Measurements from ENCODE around the gene PTGES. TPM values are rescaled to one million over a fixed set of nuclear protein-coding genes. Genes with fewer than 3 reads are reported as not detected.

PTGES gene
- total and polyA plus RNA-seq, 3 donors from 2014 or later = 9.5 to 41.8 (median 36.9) TPM

DNA sequence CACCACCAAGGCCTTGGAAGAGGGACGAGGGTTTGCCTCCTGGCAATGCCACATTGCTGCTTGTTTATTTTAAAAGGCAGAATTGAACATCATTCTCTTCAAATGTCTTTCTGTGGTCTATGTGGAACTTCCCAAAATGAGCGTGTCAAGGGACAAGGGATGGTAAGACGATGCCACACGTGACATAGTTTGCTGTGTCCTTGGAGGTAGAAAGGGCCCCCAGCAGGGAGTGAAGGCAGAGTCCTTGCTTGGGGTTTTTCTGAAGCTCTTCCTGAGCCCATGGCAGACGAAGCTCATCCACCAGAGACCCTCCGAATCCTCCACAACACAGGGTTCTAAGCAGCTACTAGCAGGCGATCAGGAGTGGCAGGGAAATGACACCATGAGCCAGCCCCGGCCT, 59.1 kb downstream of the PTGES start:
- no peak overlapping the region for H3K4me3 ChIP-seq
- TF ChIP-seq, protein P1, sequence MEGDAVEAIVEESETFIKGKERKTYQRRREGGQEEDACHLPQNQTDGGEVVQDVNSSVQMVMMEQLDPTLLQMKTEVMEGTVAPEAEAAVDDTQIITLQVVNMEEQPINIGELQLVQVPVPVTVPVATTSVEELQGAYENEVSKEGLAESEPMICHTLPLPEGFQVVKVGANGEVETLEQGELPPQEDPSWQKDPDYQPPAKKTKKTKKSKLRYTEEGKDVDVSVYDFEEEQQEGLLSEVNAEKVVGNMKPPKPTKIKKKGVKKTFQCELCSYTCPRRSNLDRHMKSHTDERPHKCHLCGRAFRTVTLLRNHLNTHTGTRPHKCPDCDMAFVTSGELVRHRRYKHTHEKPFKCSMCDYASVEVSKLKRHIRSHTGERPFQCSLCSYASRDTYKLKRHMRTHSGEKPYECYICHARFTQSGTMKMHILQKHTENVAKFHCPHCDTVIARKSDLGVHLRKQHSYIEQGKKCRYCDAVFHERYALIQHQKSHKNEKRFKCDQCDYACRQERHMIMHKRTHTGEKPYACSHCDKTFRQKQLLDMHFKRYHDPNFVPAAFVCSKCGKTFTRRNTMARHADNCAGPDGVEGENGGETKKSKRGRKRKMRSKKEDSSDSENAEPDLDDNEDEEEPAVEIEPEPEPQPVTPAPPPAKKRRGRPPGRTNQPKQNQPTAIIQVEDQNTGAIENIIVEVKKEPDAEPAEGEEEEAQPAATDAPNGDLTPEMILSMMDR (IDR thresholded peaks at IDR 0.05) = no peak
- TF ChIP-seq POLR2A (IDR thresholded peaks at IDR 0.05) = no peak
- no peaks in the 10 kb centered on the region for H3K27me3 ChIP-seq
- intact Hi-C loops (cut with DNase I; ENCODE audit: low total_unique reads) = no loop called here
- DNase-seq = no peak
- peaks cover 8% of the 10 kb centered on the region for H3K4me1 ChIP-seq
- H3K9me3 ChIP-seq = no peaks in the 10 kb centered on the region
- no peak overlapping the region for H3K27ac ChIP-seq
- WGBS, 2 donors = 84 to 86% methylated on average over 8 of the region's 8 CpGs
- H3K36me3 ChIP-seq (ENCODE audit: low read depth, missing control alignments) = no peaks in the 10 kb centered on the region

DNA sequence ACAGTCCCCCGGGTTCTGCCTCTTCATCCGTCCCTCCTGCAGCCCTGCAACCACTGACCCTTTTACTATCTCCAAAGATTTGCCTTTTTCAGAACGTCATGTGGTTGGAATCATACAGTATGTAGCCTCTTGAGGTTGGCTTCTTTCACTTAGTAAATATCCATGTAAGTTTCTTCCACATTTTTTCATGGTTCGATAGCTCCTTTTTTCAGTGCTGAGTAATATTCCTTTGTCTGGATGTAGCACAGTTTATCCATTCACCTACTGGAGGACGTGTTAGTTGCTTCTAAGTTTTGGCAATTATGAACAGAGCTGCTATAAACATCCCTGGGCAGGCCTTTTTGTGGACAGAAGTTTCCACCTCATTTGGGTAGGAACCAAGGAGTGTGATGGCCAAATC, 60.3 kb downstream of the PTGES start:
- Histone ChIP-seq H3K4me3 (no peak overlapping the region), H3K36me3 (ENCODE audit: low read depth, missing control alignments) (no peaks in the 10 kb centered on the region), H3K27me3 (no peaks in the 10 kb centered on the region), H3K9me3 (no peaks in the 10 kb centered on the region), H3K4me1 (peaks cover 3% of the 10 kb centered on the region), H3K27ac (no peak overlapping the region)
- intact Hi-C loops (cut with DNase I; ENCODE audit: low total_unique reads) = no loop called here
- WGBS, 2 donors = 89 to 90% methylated on average over 5 of the region's 5 CpGs
- no peak for TF ChIP-seq POLR2A (IDR thresholded peaks at IDR 0.05)
- TF ChIP-seq, protein P1 (IDR thresholded peaks at IDR 0.05) = no peak
- DNase-seq = no peak

Other genes with a start within 250 kb of the PTGES start
- 1 to 10 TPM; 3.7 to 9.4 TPM for gene C9orf50, start 131.9 kb downstream of the PTGES start, total RNA-seq
- 14.6 TPM for gene C9orf50, start 131.9 kb downstream of the PTGES start, polyA plus RNA-seq (ENCODE audit: insufficient read depth, low read depth, low replicate concordance)
- gene NTMT1, start 126.9 kb downstream of the PTGES start, total RNA-seq = 10 to 100 TPM; 71.8 to 82.6 TPM
- gene NTMT1, start 126.9 kb downstream of the PTGES start, polyA plus RNA-seq (ENCODE audit: insufficient read depth, low read depth, low replicate concordance) = 189 TPM
- 10 to 100 TPM; 51.2 to 61.7 TPM for gene ASB6, start 110.9 kb downstream of the PTGES start, total RNA-seq
- gene ASB6, start 110.9 kb downstream of the PTGES start, polyA plus RNA-seq (ENCODE audit: insufficient read depth, low read depth, low replicate concordance) = 21.4 TPM
- 10 to 100 TPM; 14.6 to 19.1 TPM for gene PRRX2, start 87.4 kb downstream of the PTGES start, total RNA-seq
- 15.3 TPM for gene PRRX2, start 87.4 kb downstream of the PTGES start, polyA plus RNA-seq (ENCODE audit: insufficient read depth, low read depth, low replicate concordance)
- 10 to 100 TPM; 29.4 to 30.8 TPM for gene TOR1B, start 50.1 kb upstream of the PTGES start, total RNA-seq
- gene TOR1B, start 50.1 kb upstream of the PTGES start, polyA plus RNA-seq (ENCODE audit: insufficient read depth, low read depth, low replicate concordance) = 54.7 TPM
- gene TOR1A, start 71.1 kb upstream of the PTGES start, total RNA-seq = 10 to 100 TPM; 32.9 to 43.4 TPM
- gene TOR1A, start 71.1 kb upstream of the PTGES start, polyA plus RNA-seq (ENCODE audit: insufficient read depth, low read depth, low replicate concordance) = 23.1 TPM
- gene C9orf78, start 82.2 kb upstream of the PTGES start, total RNA-seq = 10 to 100 TPM; 56.3 to 83.2 TPM
- gene C9orf78, start 82.2 kb upstream of the PTGES start, polyA plus RNA-seq (ENCODE audit: insufficient read depth, low read depth, low replicate concordance) = 86.8 TPM
- 10 to 100 TPM; 46.8 to 48.3 TPM for gene USP20, start 82.4 kb upstream of the PTGES start, total RNA-seq
- gene USP20, start 82.4 kb upstream of the PTGES start, polyA plus RNA-seq (ENCODE audit: insufficient read depth, low read depth, low replicate concordance) = 37.4 TPM

All from testis (tissue), 3 donors.